GM18526 (cell line): ENCODE results near the gene CAMTA1.

Experiments used
- POLR2A ChIP-seq: IDR thresholded peaks from 3 replicates; pipeline ENCODE4 v1.6.1; 2011; ENCODE audit not compliant: insufficient read length; ENCODE audit errors: extremely low read depth

The CAMTA1 gene

GRCh38 chr1:7008975-7009740 is 223.9 kb downstream of the CAMTA1 start:
- TF ChIP-seq POLR2A: no peak

GRCh38 chr1:7009741-7010525 is 224.7 kb downstream of the CAMTA1 start:
- TF ChIP-seq POLR2A: no peak

- TF ChIP-seq POLR2A: no peak
Observed at GRCh38 chr1:7010534-7011200, 225.4 kb downstream of the CAMTA1 start.

- TF ChIP-seq POLR2A: no peak
Observed at GRCh38 chr1:7011826-7012225, 226.6 kb downstream of the CAMTA1 start.

GRCh38 chr1:7012461-7012924 is 227.2 kb downstream of the CAMTA1 start:
- TF ChIP-seq POLR2A: no peak

- no peak for TF ChIP-seq POLR2A
Observed at GRCh38 chr1:7013833-7014639, 228.8 kb downstream of the CAMTA1 start.

GRCh38 chr1:7014640-7014930 is 229.3 kb downstream of the CAMTA1 start:
- TF ChIP-seq POLR2A: no peak

GRCh38 chr1:7015022-7015421 is 229.8 kb downstream of the CAMTA1 start:
- no peak for TF ChIP-seq POLR2A

- no peak for TF ChIP-seq POLR2A
Observed at GRCh38 chr1:7018351-7018750, 233.1 kb downstream of the CAMTA1 start.

- TF ChIP-seq POLR2A: no peak
Observed at GRCh38 chr1:7018826-7019225, 233.6 kb downstream of the CAMTA1 start.

- no peak for TF ChIP-seq POLR2A
Observed at GRCh38 chr1:7019510-7019909, 234.3 kb downstream of the CAMTA1 start.

GRCh38 chr1:7022058-7022457 is 236.8 kb downstream of the CAMTA1 start:
- no peak for TF ChIP-seq POLR2A

- no peak for TF ChIP-seq POLR2A
Observed at GRCh38 chr1:7025013-7025412, 239.8 kb downstream of the CAMTA1 start.

- TF ChIP-seq POLR2A: no peak
Observed at GRCh38 chr1:7026169-7026568, 240.9 kb downstream of the CAMTA1 start.

GRCh38 chr1:7032992-7033391 is 247.7 kb downstream of the CAMTA1 start:
- no peak for TF ChIP-seq POLR2A
